Measurements from ENCODE around the gene SEC24C.
"Not testable (repeated sequence)": the region's sequence is repeated elsewhere in the genome, so short reads cannot be mapped to it uniquely, and the experiment has no call there.

Gene SEC24C

DNA sequence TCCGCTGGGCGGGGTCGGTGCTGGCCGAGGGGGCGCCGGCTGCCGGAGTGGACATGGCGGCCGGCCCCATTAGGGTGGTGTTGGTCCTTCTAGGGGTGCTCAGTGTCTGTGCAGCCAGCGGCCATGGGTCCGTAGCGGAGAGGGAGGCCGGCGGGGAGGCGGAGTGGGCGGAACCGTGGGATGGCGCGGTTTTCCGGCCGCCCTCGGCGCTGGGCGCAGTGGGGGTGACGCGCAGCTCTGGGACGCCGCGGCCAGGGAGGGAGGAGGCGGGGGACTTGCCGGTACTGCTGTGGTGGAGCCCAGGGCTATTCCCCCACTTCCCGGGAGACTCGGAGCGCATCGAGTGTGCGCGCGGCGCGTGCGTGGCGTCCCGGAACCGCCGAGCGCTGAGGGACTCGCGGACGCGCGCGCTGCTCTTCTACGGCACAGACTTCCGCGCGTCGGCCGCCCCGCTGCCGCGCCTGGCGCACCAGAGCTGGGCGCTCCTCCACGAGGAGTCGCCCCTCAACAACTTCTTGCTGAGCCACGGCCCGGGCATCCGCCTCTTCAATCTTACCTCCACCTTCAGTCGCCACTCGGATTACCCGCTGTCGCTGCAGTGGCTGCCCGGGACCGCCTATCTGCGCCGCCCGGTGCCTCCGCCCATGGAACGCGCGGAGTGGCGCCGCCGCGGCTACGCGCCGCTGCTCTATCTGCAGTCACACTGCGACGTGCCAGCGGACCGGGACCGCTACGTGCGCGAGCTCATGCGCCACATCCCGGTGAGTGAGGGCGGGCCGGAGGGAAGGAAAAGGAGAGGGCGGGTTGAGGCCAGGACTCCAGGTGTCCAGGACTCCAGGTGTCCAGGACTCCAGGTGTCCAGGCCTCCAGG is 28.3 kb downstream of the SEC24C start:
- peak; percentile 80 for DNase-seq (ENCODE audit: low spot score)

DNA sequence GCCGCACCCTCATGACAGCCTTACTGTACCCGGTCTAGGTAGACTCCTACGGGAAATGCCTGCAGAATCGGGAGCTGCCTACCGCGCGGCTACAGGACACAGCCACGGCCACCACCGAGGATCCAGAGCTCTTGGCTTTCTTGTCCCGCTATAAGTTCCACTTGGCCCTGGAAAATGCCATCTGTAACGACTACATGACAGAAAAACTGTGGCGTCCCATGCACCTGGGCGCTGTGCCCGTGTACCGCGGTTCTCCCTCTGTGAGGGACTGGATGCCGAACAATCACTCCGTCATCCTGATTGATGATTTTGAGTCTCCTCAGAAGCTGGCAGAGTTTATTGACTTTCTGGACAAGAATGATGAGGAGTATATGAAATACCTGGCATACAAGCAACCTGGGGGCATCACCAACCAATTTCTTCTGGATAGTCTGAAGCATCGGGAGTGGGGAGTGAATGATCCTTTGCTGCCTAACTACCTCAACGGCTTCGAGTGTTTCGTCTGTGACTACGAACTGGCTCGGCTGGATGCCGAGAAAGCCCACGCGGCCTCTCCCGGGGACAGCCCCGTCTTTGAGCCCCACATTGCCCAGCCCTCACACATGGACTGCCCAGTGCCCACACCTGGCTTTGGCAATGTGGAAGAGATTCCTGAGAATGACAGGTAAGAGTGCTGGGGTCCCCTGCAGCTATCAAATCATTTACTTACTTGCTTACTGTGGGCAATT is 29.1 kb downstream of the SEC24C start:
- no peak for DNase-seq (ENCODE audit: low spot score)

DNA sequence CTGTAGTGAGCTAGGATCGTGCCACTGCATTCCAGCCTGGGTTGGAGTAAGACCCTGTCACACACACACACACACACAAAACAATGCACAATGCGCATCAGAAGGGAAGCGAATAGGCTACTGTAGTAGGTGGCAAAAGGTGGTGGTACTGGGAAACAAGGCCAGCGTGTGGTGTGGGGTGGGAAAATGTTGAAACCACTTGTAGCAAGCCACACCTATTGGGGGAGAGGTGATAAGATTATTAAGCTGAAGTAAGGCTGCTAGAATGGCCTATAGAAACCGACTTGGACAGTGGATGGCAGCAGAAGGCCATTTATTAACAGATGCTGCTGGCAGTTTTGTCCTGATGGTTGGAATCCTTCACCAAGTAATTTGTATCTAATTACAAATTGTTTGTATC is 30.5 kb downstream of the SEC24C start:
- no peak for DNase-seq (ENCODE audit: low spot score)

DNA sequence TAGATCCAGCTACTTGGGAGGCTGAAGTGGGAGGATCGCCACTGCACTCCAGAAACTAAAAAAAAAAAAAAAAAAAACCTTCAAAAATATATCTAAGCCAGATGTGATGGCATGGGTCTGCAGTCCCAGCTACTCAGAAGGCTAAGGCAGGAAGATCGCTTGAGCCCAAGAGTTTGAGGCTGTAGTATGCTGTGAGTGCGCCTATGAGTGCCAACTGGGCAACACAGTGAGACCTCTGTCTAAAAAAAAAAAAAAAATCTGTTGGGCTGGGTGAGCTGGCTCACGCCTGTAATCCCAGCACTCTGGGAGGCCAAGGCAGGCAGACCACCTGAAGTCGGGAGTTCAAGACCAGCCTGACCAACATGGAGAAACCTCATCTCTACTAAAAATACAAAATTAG is 34.8 kb downstream of the SEC24C start:
- no peak for DNase-seq (ENCODE audit: low spot score)

DNA sequence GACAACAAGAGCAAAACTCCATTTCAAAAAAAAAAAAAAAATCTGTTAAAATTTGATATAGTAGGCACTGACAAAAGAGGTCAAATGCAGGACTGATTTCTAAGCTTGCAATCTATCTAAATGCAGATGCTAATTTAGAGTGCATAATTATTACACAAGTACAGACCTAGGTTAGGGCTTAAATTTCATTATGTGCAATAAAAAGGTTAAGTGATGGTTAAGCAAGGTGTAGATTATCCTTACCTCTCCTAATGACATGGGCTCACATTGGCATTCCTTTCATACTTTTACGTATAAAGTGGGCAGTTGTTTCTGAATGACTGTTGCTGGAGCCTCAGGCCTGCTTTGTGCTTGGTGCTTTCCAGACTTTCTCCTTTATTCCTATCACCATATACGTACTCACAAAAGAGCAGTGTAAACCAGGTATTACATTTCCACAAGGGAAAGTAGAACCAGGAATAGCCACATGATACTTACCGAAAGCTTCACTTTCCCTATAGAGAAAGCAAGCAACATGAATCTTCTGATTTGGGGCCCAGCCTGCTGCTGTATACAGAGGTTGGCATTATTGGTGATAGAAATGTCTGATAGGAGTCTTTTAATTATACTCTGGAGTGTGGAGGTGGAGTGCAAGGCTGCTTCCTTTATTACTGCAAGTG is 35.5 kb downstream of the SEC24C start:
- DNase-seq (ENCODE audit: low spot score) = no peak

DNA sequence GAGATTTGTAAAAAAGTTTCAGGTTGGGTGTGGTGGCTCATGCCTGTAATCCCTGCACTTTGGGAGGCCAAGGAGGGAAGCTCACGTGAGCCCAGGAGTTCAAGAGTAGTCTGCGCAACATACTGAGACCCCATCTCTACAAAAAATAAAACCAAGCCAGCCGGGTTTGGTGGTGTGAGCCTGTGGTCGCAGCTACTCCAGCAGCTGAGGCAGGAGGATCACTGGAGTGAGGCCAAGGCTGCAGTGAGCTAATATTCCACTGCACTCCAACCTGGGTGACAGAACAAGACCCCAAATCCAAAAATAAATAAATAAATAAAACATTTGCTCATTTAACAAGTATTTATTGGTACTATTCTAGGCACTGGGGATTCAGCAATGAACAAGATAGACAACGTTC is 36.1 kb downstream of the SEC24C start:
- no peak for DNase-seq (ENCODE audit: low spot score)

DNA sequence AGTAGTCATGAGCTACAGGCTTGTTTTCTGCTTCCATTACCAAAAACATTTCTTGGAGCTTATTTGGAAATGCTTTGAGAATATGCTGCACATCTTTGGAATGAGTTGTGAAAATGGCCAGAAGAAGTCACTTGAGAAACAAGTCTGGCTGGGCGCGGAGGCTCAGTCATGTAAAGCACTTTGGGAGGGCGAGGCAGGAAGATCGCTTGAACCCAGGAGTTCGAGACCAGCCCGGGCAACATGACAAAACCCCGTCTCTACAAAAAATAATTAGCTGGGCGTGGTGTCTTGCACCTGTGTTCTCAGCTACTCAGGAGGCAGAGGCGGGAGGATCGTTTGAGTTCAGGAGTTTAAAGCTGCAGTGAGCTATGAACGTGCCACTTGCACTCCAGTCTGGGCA is 36.8 kb downstream of the SEC24C start:
- no peak for DNase-seq (ENCODE audit: low spot score)

DNA sequence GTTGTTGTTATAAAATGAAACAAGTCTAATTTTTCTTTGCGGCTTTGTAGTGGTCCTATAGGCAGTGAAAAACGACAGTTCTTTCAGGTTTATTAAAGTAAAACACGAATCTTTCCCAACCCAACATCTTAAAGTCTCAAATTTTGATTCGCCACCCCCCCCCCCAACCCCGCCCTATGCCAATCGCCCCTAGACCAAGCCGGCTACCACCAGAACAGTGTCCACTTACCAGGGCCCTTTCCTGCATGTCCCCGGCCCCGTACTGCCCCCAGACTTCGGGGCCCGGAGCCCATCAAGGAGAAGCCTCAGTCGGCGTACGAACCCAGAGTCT is 37.3 kb downstream of the SEC24C start:
- no peak for DNase-seq (ENCODE audit: low spot score)

DNA sequence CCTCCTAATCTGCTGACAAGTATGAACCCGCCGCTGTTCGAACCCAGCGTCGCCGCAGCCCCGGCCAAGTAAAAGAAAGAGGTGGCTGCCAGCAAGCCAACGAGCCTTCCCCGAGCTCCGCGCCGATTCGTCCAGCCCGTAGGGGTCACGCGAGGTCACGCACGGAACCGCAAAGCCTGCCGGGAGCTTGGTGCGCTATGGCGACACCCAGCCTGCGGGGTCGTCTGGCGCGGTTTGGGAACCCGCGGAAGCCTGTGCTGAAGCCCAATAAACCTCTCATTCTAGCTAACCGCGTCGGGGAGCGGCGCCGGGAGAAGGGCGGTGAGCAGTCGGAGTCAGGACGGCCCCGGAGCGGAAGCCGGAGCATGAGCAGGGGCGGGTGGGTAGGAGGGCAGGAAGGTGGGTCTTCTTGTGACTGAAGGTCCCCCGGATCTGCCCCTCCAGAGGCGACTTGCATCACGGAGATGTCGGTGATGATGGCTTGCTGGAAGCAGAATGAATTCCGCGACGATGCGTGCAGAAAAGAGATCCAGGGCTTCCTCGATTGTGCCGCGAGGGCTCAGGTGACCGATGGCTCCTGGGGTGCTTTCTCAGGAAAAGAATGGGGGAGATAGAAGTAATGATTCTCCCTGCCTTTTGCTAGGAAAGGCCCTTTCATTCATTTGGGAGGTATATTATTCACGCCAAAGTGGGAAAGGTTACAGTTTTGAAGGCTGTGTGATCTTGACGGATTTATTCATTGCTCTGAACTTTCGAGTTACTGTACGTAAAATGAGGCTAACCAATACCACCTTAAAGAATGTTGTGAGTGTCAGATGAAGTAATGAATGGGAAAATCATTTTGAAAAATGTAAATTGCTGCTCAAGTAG is 37.9 kb downstream of the SEC24C start, which contains the start of gene CHCHD1:
Gene CHCHD1 (plus strand): TSS at position 170 of the 870 bp plus-strand sequence. CDS start 28 bp downstream, at position 198.
- peak; percentile 90 for DNase-seq (ENCODE audit: low spot score)

DNA sequence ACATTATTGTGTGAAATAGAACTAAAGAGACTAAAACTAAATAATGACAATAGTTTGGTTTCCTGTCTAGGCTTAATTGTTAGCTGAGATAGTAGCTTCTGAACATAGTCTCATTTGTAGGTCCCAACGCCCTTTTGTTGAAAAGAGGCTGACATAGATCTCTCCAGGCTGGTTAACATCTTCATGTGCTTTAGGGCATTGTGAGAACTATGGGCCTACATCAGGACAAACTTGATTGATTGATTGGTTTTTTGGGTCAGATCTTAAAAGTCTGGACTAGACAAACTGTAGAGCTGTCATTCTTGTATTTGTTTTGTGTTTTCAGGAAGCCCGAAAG is 38.5 kb downstream of the SEC24C start:
- DNase-seq (ENCODE audit: low spot score) = no peak

DNA sequence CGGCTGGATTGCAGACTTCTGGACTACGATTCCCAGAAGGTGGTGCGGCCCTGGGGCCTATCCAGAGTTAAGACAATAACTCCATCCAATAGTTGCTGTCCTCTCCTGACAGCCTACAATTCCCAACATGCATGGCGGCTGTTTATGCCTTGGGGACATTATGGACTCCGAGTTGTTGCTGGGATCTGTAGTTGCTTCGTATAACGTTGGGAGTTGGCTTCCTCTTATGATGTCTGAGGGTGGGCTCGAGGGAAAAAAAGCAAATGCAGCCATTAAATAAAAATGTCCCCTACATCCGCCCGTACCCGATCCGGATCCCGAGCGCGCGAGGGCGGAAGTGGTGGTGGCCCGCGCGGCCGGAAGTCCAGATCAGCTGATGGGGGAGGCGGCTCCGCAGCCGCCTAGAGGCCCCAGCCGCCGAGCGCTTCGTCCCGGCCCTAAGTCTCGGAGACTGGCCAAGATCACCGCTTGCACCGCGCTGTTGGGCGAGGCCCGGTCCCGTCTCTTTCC is 41.1 kb downstream of the SEC24C start, which contains the start of gene ZSWIM8:
Gene ZSWIM8 (plus strand): TSS at position 396 of the 510 bp plus-strand sequence. CDS start 273 bp downstream, outside the sequence.
- peak; percentile 93 for DNase-seq (ENCODE audit: low spot score)

DNA sequence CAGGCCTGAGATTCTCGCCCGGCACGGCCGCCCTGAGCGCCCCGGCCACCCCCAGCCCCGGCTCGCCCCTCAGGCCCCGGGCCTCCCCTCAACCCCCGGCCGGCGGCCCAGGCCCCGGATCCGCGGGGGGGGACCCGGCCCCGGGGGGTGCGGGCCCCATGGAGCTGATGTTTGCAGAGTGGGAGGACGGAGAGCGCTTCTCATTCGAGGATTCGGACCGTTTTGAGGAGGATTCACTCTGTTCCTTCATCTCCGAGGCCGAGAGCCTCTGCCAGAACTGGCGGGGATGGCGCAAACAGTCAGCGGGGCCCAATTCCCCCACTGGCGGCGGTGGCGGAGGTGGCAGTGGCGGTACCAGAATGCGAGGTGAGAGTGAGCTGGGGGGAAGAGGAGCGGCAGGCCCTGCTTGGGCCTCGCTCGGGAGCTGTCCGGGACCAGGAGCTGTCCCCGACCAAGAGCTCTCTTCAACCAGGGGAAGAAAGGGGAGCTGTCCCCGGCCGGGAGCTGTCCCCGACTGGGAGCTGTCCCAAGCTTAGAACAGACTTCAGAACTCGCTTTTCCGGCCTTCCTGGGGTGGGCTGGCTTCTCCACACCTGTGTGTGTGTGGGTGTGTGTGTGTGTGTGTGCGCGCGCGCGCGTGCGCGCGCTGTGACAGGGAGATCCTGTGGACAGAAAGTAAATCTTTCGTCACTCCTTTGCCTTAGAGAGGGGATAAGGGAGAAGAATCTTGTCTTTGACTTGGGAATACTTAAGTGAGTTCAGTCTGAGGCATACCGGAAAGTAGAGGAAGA is 41.7 kb downstream of the SEC24C start:
- DNase-seq (ENCODE audit: low spot score) = peak; percentile 43

DNA sequence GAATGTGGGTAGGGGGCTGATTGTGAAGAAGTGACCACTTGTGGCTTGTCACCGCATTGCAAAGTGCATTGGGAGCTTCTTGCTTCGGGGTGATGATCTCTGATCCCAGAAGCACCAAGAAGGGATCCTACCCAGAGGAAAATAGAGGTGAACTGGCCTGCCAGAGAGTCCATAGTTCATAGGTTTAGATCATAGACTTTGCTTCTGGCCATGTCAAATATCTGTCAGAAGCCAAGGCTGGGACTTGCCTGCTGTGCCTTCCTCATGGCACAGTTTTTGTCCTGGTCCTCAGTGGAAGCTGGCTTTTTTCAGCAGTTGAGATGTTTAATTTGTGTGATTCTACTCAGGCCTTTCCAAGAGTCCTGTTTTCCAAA is 42.3 kb downstream of the SEC24C start:
- no peak for DNase-seq (ENCODE audit: low spot score)

DNA sequence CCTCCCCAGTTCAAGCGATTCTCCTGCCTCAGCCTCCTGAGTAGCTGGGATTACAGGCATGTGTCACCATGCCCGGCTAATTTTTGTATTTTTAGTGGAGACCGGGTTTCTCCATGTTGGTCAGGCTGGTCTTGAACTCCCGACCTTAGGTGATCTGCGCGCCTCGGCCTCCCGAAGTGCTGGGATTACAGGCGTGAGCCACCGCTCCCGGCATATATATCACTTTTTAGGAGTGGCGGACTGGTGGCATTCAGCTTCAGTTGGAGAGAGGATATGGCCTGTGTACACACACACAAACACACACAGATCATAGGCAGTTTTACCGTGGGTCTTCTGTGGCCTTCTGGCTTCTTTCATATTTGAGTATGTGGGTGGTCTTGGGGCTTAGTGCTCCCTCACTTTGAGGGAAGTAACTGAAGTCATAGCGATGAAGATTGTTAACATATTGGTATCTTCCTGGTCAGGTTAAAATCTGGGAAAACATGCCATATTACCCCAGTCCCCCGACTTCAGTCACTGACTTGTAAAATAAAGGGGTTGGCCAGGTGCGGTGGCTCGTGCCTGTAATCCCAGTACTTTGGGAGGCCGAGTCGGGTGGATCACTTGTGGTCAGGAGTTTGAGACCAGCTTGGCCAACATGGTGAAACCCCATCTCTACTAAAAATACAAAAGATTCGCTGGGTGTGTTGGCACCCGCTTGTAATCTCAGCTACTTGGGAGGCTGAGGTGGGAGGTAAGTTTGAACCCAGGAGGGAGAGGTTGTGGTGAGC is 43.0 kb downstream of the SEC24C start:
- DNase-seq (ENCODE audit: low spot score) = not testable (repeated sequence)

DNA sequence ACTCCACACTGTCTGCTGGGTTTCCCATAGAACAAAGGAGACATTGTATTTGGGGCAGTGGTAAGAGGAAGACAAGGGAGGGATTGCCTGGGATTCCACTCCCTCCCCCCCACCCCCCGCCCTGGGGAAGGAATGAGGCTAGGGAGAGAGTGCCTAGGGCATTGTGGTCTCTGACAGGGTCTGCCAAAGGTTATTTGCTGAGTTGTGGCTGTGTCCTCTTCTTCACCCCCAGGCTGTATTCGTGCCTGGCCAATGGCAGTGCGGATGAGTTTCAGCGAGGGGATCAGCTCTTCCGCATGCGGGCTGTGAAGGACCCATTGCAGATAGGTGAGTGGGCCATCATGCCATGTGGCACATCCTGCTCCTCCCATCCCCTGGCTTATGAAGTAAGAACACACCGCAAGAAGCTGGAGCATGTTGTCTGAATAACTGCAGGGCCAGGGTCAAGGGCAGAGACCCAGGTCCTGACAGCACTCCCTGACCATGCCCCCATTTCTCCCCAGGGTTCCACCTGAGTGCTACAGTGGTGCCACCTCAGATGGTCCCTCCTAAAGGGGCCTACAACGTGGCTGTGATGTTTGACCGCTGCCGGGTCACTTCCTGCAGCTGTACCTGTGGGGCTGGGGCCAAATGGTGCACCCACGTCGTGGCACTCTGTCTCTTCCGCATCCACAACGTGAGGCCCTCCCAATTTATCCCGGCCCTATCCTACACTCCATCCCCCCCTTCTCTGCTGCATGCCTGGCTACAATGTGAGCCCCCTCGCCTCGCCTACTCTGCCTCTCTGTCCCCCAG is 44.9 kb downstream of the SEC24C start:
- DNase-seq (ENCODE audit: low spot score) = no peak

DNA sequence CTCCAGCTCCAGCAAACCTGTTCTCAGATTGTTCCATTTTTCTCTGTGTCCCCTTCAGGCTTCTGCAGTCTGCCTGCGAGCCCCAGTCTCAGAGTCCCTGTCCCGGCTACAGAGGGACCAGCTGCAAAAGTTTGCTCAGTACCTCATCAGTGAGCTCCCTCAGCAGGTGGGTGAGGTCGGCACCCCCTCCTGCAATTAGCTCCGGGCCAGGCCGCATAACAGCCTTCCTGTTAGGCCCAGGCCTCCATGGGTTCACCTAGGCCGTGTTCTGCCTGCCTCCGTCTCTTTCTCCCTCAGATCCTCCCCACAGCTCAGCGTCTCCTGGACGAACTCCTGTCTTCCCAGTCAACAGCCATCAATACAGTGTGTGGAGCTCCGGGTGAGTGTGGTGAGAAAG is 45.5 kb downstream of the SEC24C start:
- DNase-seq (ENCODE audit: low spot score) = no peak

DNA sequence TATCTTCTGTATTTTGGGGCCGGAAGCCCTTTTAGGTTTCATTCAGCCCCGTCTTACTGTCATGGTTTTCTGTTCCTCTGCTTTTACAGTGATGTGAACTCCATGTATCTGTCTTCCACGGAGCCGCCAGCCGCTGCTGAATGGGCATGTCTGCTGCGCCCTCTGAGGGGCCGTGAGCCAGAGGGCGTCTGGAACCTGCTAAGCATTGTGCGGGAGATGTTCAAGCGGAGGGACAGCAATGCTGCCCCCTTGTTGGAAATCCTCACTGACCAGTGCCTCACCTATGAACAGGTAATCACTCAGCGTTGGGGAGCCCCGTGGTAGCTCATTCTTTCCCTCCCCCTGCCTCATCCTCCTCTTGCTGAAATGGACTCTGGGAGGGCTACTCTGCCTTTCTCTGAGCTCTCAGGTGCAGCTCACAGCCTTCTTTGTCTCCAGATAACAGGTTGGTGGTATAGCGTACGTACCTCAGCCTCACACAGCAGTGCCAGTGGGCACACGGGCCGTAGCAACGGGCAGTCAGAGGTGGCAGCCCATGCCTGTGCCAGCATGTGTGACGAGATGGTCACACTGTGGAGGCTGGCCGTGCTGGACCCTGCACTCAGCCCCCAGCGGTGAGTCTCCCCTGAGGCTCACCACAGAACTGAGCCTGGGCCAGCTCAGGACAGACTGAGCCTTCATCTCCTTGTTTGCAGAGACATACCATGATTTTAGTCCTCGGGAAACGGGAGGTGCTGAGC is 46.9 kb downstream of the SEC24C start:
- DNase-seq (ENCODE audit: low spot score) = no peak

DNA sequence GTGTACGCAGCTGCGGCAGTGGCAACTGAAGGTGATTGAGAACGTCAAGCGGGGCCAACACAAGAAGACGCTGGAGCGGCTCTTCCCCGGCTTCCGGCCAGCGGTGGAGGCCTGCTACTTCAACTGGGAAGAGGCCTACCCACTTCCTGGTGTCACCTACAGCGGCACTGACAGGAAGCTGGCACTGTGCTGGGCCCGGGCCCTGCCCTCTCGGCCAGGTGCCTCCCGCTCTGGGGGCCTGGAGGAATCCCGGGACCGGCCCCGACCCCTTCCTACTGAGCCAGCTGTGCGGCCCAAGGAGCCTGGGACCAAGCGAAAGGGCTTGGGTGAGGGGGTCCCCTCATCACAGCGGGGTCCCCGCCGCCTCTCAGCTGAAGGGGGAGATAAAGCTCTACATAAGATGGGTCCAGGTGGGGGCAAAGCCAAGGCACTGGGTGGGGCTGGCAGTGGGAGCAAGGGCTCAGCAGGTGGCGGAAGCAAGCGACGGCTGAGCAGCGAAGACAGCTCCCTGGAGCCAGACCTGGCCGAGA is 47.8 kb downstream of the SEC24C start:
- no peak for DNase-seq (ENCODE audit: low spot score)

All from germinal center (tissue), 1 donor.